ENCODE measurements around the gene UGCG. TPM values are rescaled to one million over a fixed set of nuclear protein-coding genes. Genes with fewer than 3 reads are reported as not detected.

The UGCG gene
- total and polyA plus RNA-seq, 2 of the 8 experiments (the other 6 are each of a cell fraction or from before 2014, with no cell fraction given) = 14.9 to 34.0 TPM

- Histone ChIP-seq H3K4me3 (ENCODE audit: extremely low read depth in 1 of 4, insufficient read depth in 2 of 4, low read depth in 3 of 4, low read length in 4 of 4) (no peak overlapping the region), H4K5ac (ENCODE audit: insufficient read length, low read depth, low read length) (no peak overlapping the region), H2BK120ac (replicated peaks; ENCODE audit: low read depth, low read length) (no peak overlapping the region), H3K23ac (ENCODE audit: insufficient read length) (no peak overlapping the region), H4K8ac (ENCODE audit: extremely low read depth, insufficient read depth, low read length) (no peak overlapping the region), H4K91ac (replicated peaks; ENCODE audit: insufficient read length, low read length) (no peak overlapping the region), H3K4me1 (replicated peaks in 1 of 4; ENCODE audit: control insufficient read depth in 3 of 4, insufficient read depth in 4 of 4, low read length in 3 of 4) (peaks cover 0 to 3% (median 1%) of the 10 kb centered on the region in 4 experiments; a peak in 2 of 7 replicates), H3K56ac (replicated peaks; ENCODE audit: insufficient read length, low read depth, low read length) (no peak overlapping the region), H4K20me1 (replicated peaks in 1 of 2; ENCODE audit: control insufficient read depth in 1 of 2, insufficient read depth in 2 of 2, low read length in 2 of 2) (no peaks in the 10 kb centered on the region), H3K4ac (replicated peaks; ENCODE audit: insufficient read length, low read depth, low read length) (no peak overlapping the region), H2BK5ac (ENCODE audit: low read depth, low read length) (no peak overlapping the region), H3K18ac (ENCODE audit: extremely low read depth, low read length) (no peak overlapping the region), H3K79me2 (ENCODE audit: control insufficient read depth in 1 of 2, insufficient read depth in 2 of 2, low read length in 2 of 2) (no peaks in the 10 kb centered on the region), H2BK15ac (ENCODE audit: low read length) (no peak overlapping the region), H3K9ac (replicated peaks in 1 of 4; ENCODE audit: extremely low read depth in 1 of 4, low read depth in 3 of 4, low read length in 3 of 4) (no peak overlapping the region), H3K14ac (ENCODE audit: insufficient read length) (no peak overlapping the region), H3K79me1 (ENCODE audit: low read depth, low read length) (no peaks in the 10 kb centered on the region), H3K9me3 (ENCODE audit: insufficient read depth in 2 of 2, low read depth in 1 of 2, low read length in 1 of 2) (no peaks in the 10 kb centered on the region), H2BK20ac (ENCODE audit: low read length) (no peak overlapping the region), H2AFZ (ENCODE audit: low read length) (no peak overlapping the region), H3K4me2 (ENCODE audit: insufficient read depth in 1 of 2, low read depth in 2 of 2, low read length in 2 of 2) (no peak overlapping the region), H3K23me2 (ENCODE audit: low read depth, low read length) (no peaks in the 10 kb centered on the region), H2BK12ac (ENCODE audit: low read depth, low read length) (no peak overlapping the region), H3K27me3 (replicated peaks in 1 of 4; ENCODE audit: control insufficient read depth in 3 of 4, extremely low read depth in 1 of 4, insufficient read depth in 3 of 4, low read length in 3 of 4) (no peaks in the 10 kb centered on the region), H3K36me3 (ENCODE audit: control insufficient read depth in 2 of 4, insufficient read depth in 4 of 4, low read length in 3 of 4) (no peaks in the 10 kb centered on the region), H3K27ac (ENCODE audit: low read depth, low read length) (no peak overlapping the region), H2AK5ac (ENCODE audit: low read depth, low read length) (no peak overlapping the region)
- no peak for FAIRE-seq
- no peak for DNase-seq (ENCODE audit: low read depth in 1 of 2, low spot score in 2 of 2)
- CTCF ChIA-PET (ENCODE audit: partially characterized antibody) = interaction anchor here (1.1 to 2.3 kb wide), 4 partner anchors 14 to 188 kb away, joined by 3 to 9 read pairs (median 4); no protein-coding TSS in a partner anchor
- 75% methylated on average over 3 of the region's 3 CpGs; no CpG with 5 or more reads in 1 of the 2 experiments for WGBS, 2 experiments (ENCODE audit: extremely low coverage in 1 of 2, insufficient coverage in 1 of 2, insufficient read length in 1 of 2, insufficient replicate concordance in 2 of 2, low coverage in 1 of 2, low lambda C conversion rate in 2 of 2, missing lambda C conversion rate in 1 of 2)
- no peak for TF ChIP-seq USF2 (IDR thresholded peaks at IDR 0.05; ENCODE audit: low read length)
- no peak for TF ChIP-seq PHF8 (conservative IDR thresholded peaks at IDR 0.05; ENCODE audit: low read depth, low read length)
- no peak for TF ChIP-seq HDAC6 (IDR thresholded peaks at IDR 0.05; ENCODE audit: low read depth, low read length)
- TF ChIP-seq KDM5A (IDR thresholded peaks at IDR 0.05; ENCODE audit: low read length) = no peak
- no peak for TF ChIP-seq ATF2 (IDR thresholded peaks at IDR 0.05; ENCODE audit: low read length)
- TF ChIP-seq SIN3A (conservative IDR thresholded peaks at IDR 0.05 in 1 of 2, IDR thresholded peaks at IDR 0.05 in 1 of 2; ENCODE audit: low read depth in 1 of 2, low read length in 2 of 2) = no peak
- TF ChIP-seq SP4 (IDR thresholded peaks at IDR 0.05; ENCODE audit: low read length) = no peak
- no peak for TF ChIP-seq FOSL1 (IDR thresholded peaks at IDR 0.05; ENCODE audit: insufficient read depth, low read depth, low read length)
- no peak for TF ChIP-seq KDM4A (IDR thresholded peaks at IDR 0.05; ENCODE audit: low read depth, low read length, severe bottlenecking)
- TF ChIP-seq JUN (IDR thresholded peaks at IDR 0.05; ENCODE audit: low read depth, low read length) = no peak
- POLR2A ChIA-PET (ENCODE audit: partially characterized antibody) = interaction anchor here (0.7 kb wide), 1 partner anchor 702 kb away, joined by 3 read pairs; no protein-coding TSS in a partner anchor
Observed at GRCh38 chr9:111953444-111953843, 56.8 kb downstream of the UGCG start.

Data from H1 (cell line).